HEK293 (cell line): Measurements from ENCODE around the gene ZNF483.

Experiments
- GLI2 ChIP-seq: fragments of 450-650 bp; formaldehyde crosslinking; IDR thresholded peaks from 2 replicates; pipeline ENCODE4; 2017; ENCODE audit warnings: missing biosample characterization, missing genetic modification characterization, low read depth, borderline replicate concordance
- GLIS2 ChIP-seq: fragments of 450-650 bp; formaldehyde crosslinking; IDR thresholded peaks from 2 replicates; pipeline ENCODE4 v1.5.1; 2016; ENCODE audit warnings: missing biosample characterization, missing genetic modification characterization
- RBAK ChIP-seq: fragments of 450-650 bp; formaldehyde crosslinking; IDR thresholded peaks from 2 replicates; pipeline ENCODE4 v1.5.1; 2016; ENCODE audit warnings: missing biosample characterization, missing genetic modification characterization
- REPIN1 ChIP-seq: fragments of 450-650 bp; formaldehyde crosslinking; IDR thresholded peaks from 2 replicates; pipeline ENCODE4 v1.5.1; 2017; ENCODE audit warnings: missing biosample characterization, missing genetic modification characterization, low read depth
- SP3 ChIP-seq: fragments of 450-650 bp; formaldehyde crosslinking; IDR thresholded peaks from 2 replicates; pipeline ENCODE4 v1.5.1; 2016; ENCODE audit warnings: missing biosample characterization, missing genetic modification characterization
- SP7 ChIP-seq: fragments of 450-650 bp; formaldehyde crosslinking; IDR thresholded peaks from 2 replicates; pipeline ENCODE4 v1.5.1; 2016; ENCODE audit warnings: missing biosample characterization, missing genetic modification characterization
- WT1 ChIP-seq: fragments of 450-650 bp; formaldehyde crosslinking; IDR thresholded peaks from 2 replicates; pipeline ENCODE4 v1.5.1; 2016; ENCODE audit warnings: missing biosample characterization, missing genetic modification characterization
- ZNF10 ChIP-seq: fragments of 450-650 bp; formaldehyde crosslinking; IDR thresholded peaks from 2 replicates; pipeline ENCODE4 v1.5.1; 2017; ENCODE audit warnings: missing biosample characterization, missing genetic modification characterization
- ZNF146 ChIP-seq: fragments of 450-650 bp; formaldehyde crosslinking; IDR thresholded peaks from 2 replicates; pipeline ENCODE4 v1.5.1; 2016; ENCODE audit warnings: missing biosample characterization, missing genetic modification characterization
- ZNF157 ChIP-seq: fragments of 450-650 bp; formaldehyde crosslinking; IDR thresholded peaks from 2 replicates; pipeline ENCODE4 v1.5.1; 2016; ENCODE audit warnings: missing biosample characterization, missing genetic modification characterization
- ZNF311 ChIP-seq: fragments of 450-650 bp; formaldehyde crosslinking; IDR thresholded peaks from 2 replicates; pipeline ENCODE4 v1.5.1; 2017; ENCODE audit warnings: missing biosample characterization, missing genetic modification characterization, borderline replicate concordance
- ZNF350 ChIP-seq: fragments of 450-650 bp; formaldehyde crosslinking; IDR thresholded peaks from 2 replicates; pipeline ENCODE4 v1.5.0; 2017; ENCODE audit warnings: missing biosample characterization, mild to moderate bottlenecking, missing genetic modification characterization
- ZNF416 ChIP-seq: fragments of 450-650 bp; formaldehyde crosslinking; IDR thresholded peaks from 2 replicates; pipeline ENCODE4 v1.5.1; 2016; ENCODE audit warnings: missing biosample characterization, missing genetic modification characterization
- ZNF426 ChIP-seq: fragments of 450-650 bp; formaldehyde crosslinking; IDR thresholded peaks from 2 replicates; pipeline ENCODE4 v1.5.1; 2017; ENCODE audit warnings: missing biosample characterization, missing genetic modification characterization, mild to moderate bottlenecking, inconsistent platforms, moderate library complexity
- ZNF544 ChIP-seq: fragments of 450-650 bp; formaldehyde crosslinking; IDR thresholded peaks from 2 replicates; pipeline ENCODE4 v1.5.0; 2017; ENCODE audit warnings: missing biosample characterization, missing genetic modification characterization
- ZNF558 ChIP-seq: fragments of 450-650 bp; formaldehyde crosslinking; IDR thresholded peaks from 2 replicates; pipeline ENCODE4 v1.5.1; 2016; ENCODE audit warnings: missing biosample characterization, missing genetic modification characterization
- ZNF560 ChIP-seq: fragments of 450-650 bp; formaldehyde crosslinking; IDR thresholded peaks from 2 replicates; pipeline ENCODE4 v1.5.1; 2017; ENCODE audit warnings: missing biosample characterization, missing genetic modification characterization, borderline replicate concordance
- ZNF561 ChIP-seq: fragments of 450-650 bp; IDR thresholded peaks from 2 replicates; pipeline ENCODE4 v1.5.1; 2018; ENCODE audit warnings: missing biosample characterization, missing genetic modification characterization, borderline replicate concordance
- ZNF596 ChIP-seq: fragments of 450-650 bp; IDR thresholded peaks from 2 replicates; pipeline ENCODE4 v1.5.0; 2018; ENCODE audit warnings: missing biosample characterization, mild to moderate bottlenecking, missing genetic modification characterization, moderate library complexity
- ZNF629 ChIP-seq: fragments of 450-650 bp; formaldehyde crosslinking; IDR thresholded peaks from 2 replicates; pipeline ENCODE4 v1.5.1; 2017; ENCODE audit warnings: missing biosample characterization, missing genetic modification characterization
- ZNF785 ChIP-seq: fragments of 450-650 bp; formaldehyde crosslinking; IDR thresholded peaks from 2 replicates; pipeline ENCODE4 v1.5.1; 2016; ENCODE audit warnings: missing biosample characterization, missing genetic modification characterization
- ZNF830 ChIP-seq: fragments of 450-650 bp; IDR thresholded peaks from 2 replicates; pipeline ENCODE4 v1.5.0; 2018; ENCODE audit warnings: missing biosample characterization, missing genetic modification characterization, low read depth, mild to moderate bottlenecking, moderate library complexity
- ZSCAN30 ChIP-seq: fragments of 450-650 bp; IDR thresholded peaks from 2 replicates; pipeline ENCODE4 v1.5.1; 2018; ENCODE audit warnings: missing biosample characterization, mild to moderate bottlenecking, missing genetic modification characterization, moderate library complexity
- TF ChIP-seq, protein P1 (sequence below): fragments of 450-650 bp; formaldehyde crosslinking; IDR thresholded peaks from 2 replicates; pipeline ENCODE4 v1.5.1; 2017; ENCODE audit warnings: missing biosample characterization, missing genetic modification characterization
- TF ChIP-seq, protein P2 (sequence below): fragments of 450-650 bp; formaldehyde crosslinking; IDR thresholded peaks from 2 replicates; pipeline ENCODE4 v1.5.1; 2016; ENCODE audit warnings: missing biosample characterization, missing genetic modification characterization
- TF ChIP-seq, protein P3 (sequence below): fragments of 450-650 bp; formaldehyde crosslinking; IDR thresholded peaks from 2 replicates; pipeline ENCODE4 v1.5.1; 2016; ENCODE audit warnings: missing biosample characterization, missing genetic modification characterization
- TF ChIP-seq, protein P4 (sequence below): fragments of 450-650 bp; formaldehyde crosslinking; IDR thresholded peaks from 2 replicates; pipeline ENCODE4 v1.5.1; 2016; ENCODE audit warnings: missing biosample characterization, missing genetic modification characterization
- TF ChIP-seq, protein P5 (sequence below): sonication (generic); formaldehyde crosslinking; IDR thresholded peaks from 2 replicates; pipeline ENCODE4 v1.8.1; 2022; ENCODE audit warnings: mild to moderate bottlenecking, moderate library complexity, missing genetic modification reagents
- TF ChIP-seq, protein P6 (sequence below): fragments of 450-650 bp; formaldehyde crosslinking; IDR thresholded peaks from 2 replicates; pipeline ENCODE4 v1.5.1; 2017; ENCODE audit warnings: missing biosample characterization, missing genetic modification characterization

The ZNF483 gene

DNA sequence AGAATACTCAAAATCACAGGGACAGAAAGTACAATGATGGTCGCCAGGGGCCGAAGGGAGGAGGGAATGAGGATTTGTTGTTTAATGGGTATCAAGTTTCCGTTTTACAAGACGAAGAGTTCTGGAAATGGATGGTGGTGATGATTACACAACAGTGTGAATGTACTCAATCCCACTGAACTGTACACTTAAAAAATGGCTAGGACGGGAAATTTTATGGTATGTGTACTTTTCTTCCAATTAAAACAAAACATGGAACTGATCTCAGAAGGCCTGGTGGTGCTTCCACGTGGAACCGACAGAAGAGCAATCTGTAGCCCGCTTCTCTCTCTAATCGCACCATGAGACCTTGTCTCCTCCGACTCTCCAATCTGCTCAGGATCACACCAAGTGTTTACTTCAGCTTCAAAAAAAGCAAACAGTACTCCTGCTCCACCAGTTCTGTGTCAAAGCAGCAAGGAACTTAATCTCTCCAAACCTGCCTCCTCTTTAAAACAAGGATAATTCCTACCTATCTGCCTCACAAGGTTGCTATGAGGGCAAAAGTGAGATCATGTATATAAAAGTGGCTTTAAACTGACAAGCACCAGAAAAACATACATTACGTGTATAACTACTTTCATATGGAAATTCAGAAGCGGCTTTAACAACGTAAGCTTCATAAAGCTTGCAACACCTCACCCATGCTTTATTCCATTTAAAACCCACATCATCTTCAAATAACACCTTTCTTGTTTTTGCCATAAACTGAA lies 42.9 kb upstream of the ZNF483 start (continued):
- TF ChIP-seq RBAK: no peak
- TF ChIP-seq, protein P1, sequence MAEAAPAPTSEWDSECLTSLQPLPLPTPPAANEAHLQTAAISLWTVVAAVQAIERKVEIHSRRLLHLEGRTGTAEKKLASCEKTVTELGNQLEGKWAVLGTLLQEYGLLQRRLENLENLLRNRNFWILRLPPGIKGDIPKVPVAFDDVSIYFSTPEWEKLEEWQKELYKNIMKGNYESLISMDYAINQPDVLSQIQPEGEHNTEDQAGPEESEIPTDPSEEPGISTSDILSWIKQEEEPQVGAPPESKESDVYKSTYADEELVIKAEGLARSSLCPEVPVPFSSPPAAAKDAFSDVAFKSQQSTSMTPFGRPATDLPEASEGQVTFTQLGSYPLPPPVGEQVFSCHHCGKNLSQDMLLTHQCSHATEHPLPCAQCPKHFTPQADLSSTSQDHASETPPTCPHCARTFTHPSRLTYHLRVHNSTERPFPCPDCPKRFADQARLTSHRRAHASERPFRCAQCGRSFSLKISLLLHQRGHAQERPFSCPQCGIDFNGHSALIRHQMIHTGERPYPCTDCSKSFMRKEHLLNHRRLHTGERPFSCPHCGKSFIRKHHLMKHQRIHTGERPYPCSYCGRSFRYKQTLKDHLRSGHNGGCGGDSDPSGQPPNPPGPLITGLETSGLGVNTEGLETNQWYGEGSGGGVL (tag by site-specific recombination): no peak
- TF ChIP-seq ZNF350 (tag by site-specific recombination): no peak
- no peak for TF ChIP-seq ZNF311 (tag by site-specific recombination)
- TF ChIP-seq, protein P2, sequence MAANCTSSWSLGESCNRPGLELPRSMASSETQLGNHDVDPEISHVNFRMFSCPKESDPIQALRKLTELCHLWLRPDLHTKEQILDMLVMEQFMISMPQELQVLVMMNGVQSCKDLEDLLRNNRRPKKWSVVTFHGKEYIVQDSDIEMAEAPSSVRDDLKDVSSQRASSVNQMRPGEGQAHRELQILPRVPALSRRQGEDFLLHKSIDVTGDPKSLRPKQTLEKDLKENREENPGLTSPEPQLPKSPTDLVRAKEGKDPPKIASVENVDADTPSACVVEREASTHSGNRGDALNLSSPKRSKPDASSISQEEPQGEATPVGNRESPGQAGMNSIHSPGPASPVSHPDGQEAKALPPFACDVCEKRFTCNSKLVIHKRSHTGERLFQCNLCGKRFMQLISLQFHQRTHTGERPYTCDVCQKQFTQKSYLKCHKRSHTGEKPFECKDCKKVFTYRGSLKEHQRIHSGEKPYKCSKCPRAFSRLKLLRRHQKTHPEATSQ: no peak
- 0 out of 2 replicates have a peak, but pooled peaks have one; percentile 43 for TF ChIP-seq ZNF10 (tag by site-specific recombination)
- no peak for TF ChIP-seq GLIS2 (tag by site-specific recombination)
- TF ChIP-seq ZNF629 (tag by site-specific recombination): peak; percentile 68
- TF ChIP-seq ZNF596: peak; percentile 87
- TF ChIP-seq ZNF830: no peak
- no peak for TF ChIP-seq ZNF544 (tag by site-specific recombination)
- TF ChIP-seq ZNF426 (tag by site-specific recombination): no peak
- TF ChIP-seq, protein P3, sequence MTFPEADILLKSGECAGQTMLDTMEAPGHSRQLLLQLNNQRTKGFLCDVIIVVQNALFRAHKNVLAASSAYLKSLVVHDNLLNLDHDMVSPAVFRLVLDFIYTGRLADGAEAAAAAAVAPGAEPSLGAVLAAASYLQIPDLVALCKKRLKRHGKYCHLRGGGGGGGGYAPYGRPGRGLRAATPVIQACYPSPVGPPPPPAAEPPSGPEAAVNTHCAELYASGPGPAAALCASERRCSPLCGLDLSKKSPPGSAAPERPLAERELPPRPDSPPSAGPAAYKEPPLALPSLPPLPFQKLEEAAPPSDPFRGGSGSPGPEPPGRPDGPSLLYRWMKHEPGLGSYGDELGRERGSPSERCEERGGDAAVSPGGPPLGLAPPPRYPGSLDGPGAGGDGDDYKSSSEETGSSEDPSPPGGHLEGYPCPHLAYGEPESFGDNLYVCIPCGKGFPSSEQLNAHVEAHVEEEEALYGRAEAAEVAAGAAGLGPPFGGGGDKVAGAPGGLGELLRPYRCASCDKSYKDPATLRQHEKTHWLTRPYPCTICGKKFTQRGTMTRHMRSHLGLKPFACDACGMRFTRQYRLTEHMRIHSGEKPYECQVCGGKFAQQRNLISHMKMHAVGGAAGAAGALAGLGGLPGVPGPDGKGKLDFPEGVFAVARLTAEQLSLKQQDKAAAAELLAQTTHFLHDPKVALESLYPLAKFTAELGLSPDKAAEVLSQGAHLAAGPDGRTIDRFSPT: no peak
- peak; percentile 59; the same call in 1 of the 2 replicates for TF ChIP-seq WT1 (tag by site-specific recombination)
- peak; percentile 32; the same call in 1 of the 2 replicates for TF ChIP-seq ZNF558
- TF ChIP-seq GLI2 (tag by site-specific recombination): peak; percentile 35; the same call in 1 of the 2 replicates
- TF ChIP-seq, protein P4, sequence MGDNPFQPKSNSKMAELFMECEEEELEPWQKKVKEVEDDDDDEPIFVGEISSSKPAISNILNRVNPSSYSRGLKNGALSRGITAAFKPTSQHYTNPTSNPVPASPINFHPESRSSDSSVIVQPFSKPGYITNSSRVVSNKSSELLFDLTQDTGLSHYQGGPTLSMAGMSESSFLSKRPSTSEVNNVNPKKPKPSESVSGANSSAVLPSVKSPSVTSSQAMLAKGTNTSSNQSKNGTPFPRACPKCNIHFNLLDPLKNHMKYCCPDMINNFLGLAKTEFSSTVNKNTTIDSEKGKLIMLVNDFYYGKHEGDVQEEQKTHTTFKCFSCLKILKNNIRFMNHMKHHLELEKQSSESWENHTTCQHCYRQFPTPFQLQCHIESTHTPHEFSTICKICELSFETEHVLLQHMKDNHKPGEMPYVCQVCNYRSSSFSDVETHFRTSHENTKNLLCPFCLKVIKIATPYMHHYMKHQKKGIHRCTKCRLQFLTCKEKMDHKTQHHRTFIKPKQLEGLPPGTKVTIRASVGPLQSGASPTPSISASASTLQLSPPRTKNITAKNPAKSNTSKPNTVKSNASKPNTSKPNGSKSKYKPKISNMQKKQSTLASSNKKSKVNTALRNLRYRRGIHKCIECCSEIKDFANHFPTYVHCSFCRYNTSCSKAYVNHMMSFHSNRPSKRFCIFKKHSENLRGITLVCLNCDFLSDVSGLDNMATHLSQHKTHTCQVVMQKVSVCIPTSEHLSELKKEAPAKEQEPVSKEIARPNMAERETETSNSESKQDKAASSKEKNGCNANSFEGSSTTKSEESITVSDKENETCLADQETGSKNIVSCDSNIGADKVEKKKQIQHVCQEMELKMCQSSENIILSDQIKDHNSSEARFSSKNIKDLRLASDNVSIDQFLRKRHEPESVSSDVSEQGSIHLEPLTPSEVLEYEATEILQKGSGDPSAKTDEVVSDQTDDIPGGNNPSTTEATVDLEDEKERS (tag by site-specific recombination): no peak
- no peak for TF ChIP-seq REPIN1 (tag by site-specific recombination)
- TF ChIP-seq ZNF560 (tag by site-specific recombination): no peak
- TF ChIP-seq ZNF416 (tag by site-specific recombination): no peak
- no peak for TF ChIP-seq ZNF157 (tag by site-specific recombination)
- TF ChIP-seq, protein P5, sequence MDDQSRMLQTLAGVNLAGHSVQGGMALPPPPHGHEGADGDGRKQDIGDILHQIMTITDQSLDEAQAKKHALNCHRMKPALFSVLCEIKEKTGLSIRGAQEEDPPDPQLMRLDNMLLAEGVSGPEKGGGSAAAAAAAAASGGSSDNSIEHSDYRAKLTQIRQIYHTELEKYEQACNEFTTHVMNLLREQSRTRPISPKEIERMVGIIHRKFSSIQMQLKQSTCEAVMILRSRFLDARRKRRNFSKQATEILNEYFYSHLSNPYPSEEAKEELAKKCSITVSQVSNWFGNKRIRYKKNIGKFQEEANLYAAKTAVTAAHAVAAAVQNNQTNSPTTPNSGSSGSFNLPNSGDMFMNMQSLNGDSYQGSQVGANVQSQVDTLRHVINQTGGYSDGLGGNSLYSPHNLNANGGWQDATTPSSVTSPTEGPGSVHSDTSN (CRISPR knock-in tag): no peak
- peak; percentile 76 for TF ChIP-seq ZSCAN30 (tag by site-specific recombination)
- peak; percentile 55 for TF ChIP-seq SP7 (tag by site-specific recombination)
- no peak for TF ChIP-seq ZNF785 (tag by site-specific recombination)
- TF ChIP-seq ZNF146 (tag by site-specific recombination): no peak
- TF ChIP-seq SP3 (tag by site-specific recombination): no peak
- TF ChIP-seq ZNF561: 0 out of 2 replicates have a peak, but pooled peaks have one; percentile 32
- TF ChIP-seq, protein P6, sequence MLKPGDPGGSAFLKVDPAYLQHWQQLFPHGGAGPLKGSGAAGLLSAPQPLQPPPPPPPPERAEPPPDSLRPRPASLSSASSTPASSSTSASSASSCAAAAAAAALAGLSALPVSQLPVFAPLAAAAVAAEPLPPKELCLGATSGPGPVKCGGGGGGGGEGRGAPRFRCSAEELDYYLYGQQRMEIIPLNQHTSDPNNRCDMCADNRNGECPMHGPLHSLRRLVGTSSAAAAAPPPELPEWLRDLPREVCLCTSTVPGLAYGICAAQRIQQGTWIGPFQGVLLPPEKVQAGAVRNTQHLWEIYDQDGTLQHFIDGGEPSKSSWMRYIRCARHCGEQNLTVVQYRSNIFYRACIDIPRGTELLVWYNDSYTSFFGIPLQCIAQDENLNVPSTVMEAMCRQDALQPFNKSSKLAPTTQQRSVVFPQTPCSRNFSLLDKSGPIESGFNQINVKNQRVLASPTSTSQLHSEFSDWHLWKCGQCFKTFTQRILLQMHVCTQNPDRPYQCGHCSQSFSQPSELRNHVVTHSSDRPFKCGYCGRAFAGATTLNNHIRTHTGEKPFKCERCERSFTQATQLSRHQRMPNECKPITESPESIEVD (tag by site-specific recombination): peak; percentile 88
